Type B pancreatic cell (in vitro differentiated cells): Measurements from ENCODE around the gene CDC42EP2. TPM values are rescaled to one million over a fixed set of nuclear protein-coding genes. Genes with fewer than 3 reads are reported as not detected.

Experiments
- DNase-seq: peaks from one replicate; pipeline ENCODE4 v3.0.0; 2021; ENCODE audit warnings: mixed read lengths; ENCODE audit not compliant: unreplicated experiment; ENCODE audit errors: extremely low spot score
- H3K27ac Mint-ChIP-seq: 2 replicates; pipeline ENCODE4 v1.8.0; 2021; ENCODE audit warnings: mild to moderate bottlenecking, mixed read lengths
- H3K27me3 Mint-ChIP-seq: 2 replicates; pipeline ENCODE4 v1.8.0; 2021; ENCODE audit warnings: mixed read lengths
- H3K36me3 Mint-ChIP-seq: 2 replicates; pipeline ENCODE4 v1.8.0; 2021; ENCODE audit warnings: mixed read lengths
- H3K4me1 Mint-ChIP-seq: one replicate; pipeline ENCODE4 v1.8.0; 2021; ENCODE audit warnings: mixed read lengths; ENCODE audit not compliant: unreplicated experiment
- H3K4me3 Mint-ChIP-seq: 2 replicates; pipeline ENCODE4 v1.8.0; 2021; ENCODE audit warnings: mild to moderate bottlenecking, mixed read lengths
- H3K9me3 Mint-ChIP-seq: 2 replicates; pipeline ENCODE4 v1.8.0; 2021; ENCODE audit warnings: mixed read lengths
- total RNA-seq: library from RNA; stranded (reverse); gene quantifications from 2 replicates; pipeline ENCODE4 v1.2.1, GENCODE V29; 2021; ENCODE audit warnings: low replicate concordance
- TF ChIP-seq, protein P1 (sequence below): fragments of 200-600 bp; sonication (generic); conservative IDR thresholded peaks from 2 replicates; pipeline ENCODE4 v1.5.0; 2021; ENCODE audit warnings: antibody characterized with exemption, mild to moderate bottlenecking

The CDC42EP2 gene
- total RNA-seq, 1 donor from 2014 or later, result 9.4 TPM

DNA sequence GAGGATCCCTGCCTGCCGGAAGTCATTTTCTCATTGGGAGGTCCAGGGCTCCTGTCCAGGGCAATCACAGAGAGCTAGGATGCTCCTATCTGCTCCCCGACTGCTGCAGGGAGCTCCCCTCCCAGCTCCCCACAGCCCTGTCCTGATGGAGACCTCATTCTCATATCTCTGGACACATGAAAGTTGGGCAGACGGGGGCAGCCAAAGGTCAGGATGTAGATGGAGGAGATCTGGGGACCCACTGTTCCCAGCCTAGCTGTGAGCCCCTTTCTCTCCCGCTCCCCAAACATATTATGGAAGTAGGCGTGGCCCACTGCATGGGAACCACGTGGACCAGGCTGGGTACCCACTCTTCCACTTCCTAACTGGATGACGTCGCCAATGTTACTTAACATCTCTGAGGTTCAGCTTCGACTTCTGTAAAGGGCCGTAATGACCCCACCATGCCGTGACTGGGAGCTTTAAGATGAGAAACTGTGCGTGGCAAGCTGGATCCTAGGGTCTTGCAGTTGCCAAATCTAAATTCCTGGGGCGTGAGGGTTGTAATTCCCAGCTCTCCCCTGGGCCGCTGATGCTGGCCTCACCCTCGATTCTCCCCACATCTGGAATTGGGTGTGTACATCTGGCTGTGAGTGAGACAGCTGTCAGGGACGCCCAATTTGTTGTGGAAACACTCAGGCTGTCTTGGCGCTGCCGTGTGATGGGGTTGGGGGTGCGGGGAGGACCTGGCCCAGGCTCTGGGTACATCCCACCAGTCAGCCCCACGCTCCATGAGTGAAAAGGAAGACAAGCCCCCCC lies 1.8 kb downstream of the CDC42EP2 start:
- H3K9me3 Mint-ChIP-seq, result no peaks in the 10 kb centered on the region
- no peak for DNase-seq
- H3K4me3 Mint-ChIP-seq, result peak overlapping the region; percentile 87
- TF ChIP-seq, protein P1, sequence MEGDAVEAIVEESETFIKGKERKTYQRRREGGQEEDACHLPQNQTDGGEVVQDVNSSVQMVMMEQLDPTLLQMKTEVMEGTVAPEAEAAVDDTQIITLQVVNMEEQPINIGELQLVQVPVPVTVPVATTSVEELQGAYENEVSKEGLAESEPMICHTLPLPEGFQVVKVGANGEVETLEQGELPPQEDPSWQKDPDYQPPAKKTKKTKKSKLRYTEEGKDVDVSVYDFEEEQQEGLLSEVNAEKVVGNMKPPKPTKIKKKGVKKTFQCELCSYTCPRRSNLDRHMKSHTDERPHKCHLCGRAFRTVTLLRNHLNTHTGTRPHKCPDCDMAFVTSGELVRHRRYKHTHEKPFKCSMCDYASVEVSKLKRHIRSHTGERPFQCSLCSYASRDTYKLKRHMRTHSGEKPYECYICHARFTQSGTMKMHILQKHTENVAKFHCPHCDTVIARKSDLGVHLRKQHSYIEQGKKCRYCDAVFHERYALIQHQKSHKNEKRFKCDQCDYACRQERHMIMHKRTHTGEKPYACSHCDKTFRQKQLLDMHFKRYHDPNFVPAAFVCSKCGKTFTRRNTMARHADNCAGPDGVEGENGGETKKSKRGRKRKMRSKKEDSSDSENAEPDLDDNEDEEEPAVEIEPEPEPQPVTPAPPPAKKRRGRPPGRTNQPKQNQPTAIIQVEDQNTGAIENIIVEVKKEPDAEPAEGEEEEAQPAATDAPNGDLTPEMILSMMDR, result no peak
- peaks cover 9% of the 10 kb centered on the region for H3K27me3 Mint-ChIP-seq
- H3K27ac Mint-ChIP-seq, result peak overlapping the region; percentile 68
- H3K36me3 Mint-ChIP-seq, result no peaks in the 10 kb centered on the region
- peaks cover 22% of the 10 kb centered on the region for H3K4me1 Mint-ChIP-seq

DNA sequence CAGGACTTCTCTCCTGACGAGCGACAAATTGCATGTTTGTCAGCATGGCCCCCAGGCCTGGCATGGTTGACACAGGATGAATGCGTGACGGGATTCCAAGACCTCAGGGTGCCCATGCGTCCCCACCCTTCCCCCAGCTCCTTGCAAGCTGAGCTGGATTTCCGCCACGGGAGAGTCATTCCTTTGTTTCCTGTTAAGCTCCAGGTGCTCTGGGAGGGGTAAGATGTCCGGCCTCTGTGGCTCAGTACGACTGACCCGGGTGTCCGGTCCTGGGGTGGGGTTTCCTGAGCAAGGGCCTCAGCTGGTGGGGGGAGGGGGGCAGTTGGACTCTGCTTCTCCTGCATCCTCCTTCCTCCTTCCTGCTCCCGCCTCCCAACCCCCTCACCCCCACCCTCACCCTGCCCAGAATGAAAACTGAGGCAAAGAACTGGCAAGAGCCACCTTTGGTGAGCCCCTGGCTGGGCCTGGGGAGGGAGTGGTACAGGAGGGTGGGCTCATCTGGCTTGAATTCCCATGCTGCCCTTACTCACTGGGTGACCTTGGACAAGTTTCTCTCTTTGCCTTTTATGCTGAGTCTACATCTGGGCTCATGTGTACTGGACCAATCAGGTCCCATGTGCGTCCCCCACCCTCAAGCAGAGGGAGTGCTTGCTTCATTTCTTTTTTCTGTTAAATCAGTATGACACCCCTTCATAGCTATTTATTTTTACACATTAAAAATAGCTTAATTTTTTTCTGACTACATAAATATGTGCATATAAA lies 2.5 kb downstream of the CDC42EP2 start:
- peak overlapping the region; percentile 87 for H3K4me3 Mint-ChIP-seq

DNA sequence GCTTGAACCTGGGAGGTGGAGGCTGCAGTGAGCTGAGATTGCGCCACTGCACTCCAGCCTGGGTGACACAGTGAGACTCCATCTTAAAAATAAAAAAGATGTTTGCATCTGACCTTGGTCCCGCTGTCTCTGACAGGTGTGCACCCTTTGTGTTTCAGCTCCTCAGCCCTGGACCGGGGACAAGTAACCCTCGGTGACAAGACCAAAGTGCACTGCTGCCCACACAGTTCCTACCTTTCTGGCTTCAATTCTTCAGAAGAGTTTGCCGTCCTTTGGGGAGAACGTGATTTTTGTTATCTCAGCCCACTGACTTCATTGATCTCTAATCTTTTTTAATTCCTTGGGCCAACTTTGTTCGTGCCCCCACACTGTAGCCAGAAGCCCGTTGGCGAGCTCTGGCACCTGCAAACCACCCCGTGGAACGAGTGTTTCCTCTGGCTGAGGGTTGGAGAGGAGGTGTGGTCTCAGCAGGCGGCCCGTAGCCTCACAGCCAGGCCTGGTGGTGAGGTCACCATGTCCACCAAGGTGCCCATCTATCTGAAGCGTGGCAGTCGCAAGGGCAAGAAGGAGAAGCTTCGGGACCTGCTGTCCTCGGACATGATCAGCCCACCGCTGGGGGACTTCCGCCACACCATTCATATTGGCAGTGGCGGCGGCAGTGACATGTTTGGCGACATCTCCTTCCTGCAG lies 5.9 kb downstream of the CDC42EP2 start:
- TF ChIP-seq, protein P1, result no peak
- Mint-ChIP-seq H3K9me3 (no peaks in the 10 kb centered on the region), H3K27me3 (no peaks in the 10 kb centered on the region), H3K36me3 (no peaks in the 10 kb centered on the region), H3K27ac (no peak overlapping the region), H3K4me3 (no peak overlapping the region), H3K4me1 (peaks cover 13% of the 10 kb centered on the region)
- no peak for DNase-seq

More for the DNA sequence above, 2.5 kb downstream of the CDC42EP2 start:
- Mint-ChIP-seq H3K9me3 (no peaks in the 10 kb centered on the region), H3K27ac (peak overlapping the region; percentile 68), H3K27me3 (peaks cover 9% of the 10 kb centered on the region), H3K36me3 (no peaks in the 10 kb centered on the region), H3K4me1 (peaks cover 20% of the 10 kb centered on the region)
- no peak for DNase-seq
- TF ChIP-seq, protein P1, result no peak

DNA sequence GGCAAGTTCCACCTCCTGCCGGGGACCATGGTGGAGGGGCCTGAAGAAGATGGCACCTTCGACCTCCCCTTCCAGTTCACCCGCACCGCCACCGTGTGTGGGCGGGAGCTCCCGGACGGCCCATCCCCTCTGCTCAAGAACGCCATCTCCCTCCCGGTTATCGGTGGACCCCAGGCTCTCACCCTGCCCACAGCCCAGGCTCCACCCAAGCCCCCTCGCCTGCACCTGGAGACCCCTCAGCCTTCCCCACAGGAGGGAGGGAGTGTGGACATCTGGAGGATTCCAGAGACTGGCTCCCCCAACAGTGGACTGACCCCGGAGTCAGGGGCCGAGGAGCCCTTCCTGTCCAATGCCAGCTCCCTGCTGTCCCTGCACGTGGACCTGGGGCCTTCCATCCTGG lies 6.4 kb downstream of the CDC42EP2 start:
- DNase-seq, result no peak
- H3K36me3 Mint-ChIP-seq, result no peaks in the 10 kb centered on the region
- TF ChIP-seq, protein P1, result no peak
- H3K4me3 Mint-ChIP-seq, result no peak overlapping the region
- peaks cover 8% of the 10 kb centered on the region for H3K4me1 Mint-ChIP-seq
- no peaks in the 10 kb centered on the region for H3K9me3 Mint-ChIP-seq
- no peak overlapping the region for H3K27ac Mint-ChIP-seq
- H3K27me3 Mint-ChIP-seq, result no peaks in the 10 kb centered on the region

DNA sequence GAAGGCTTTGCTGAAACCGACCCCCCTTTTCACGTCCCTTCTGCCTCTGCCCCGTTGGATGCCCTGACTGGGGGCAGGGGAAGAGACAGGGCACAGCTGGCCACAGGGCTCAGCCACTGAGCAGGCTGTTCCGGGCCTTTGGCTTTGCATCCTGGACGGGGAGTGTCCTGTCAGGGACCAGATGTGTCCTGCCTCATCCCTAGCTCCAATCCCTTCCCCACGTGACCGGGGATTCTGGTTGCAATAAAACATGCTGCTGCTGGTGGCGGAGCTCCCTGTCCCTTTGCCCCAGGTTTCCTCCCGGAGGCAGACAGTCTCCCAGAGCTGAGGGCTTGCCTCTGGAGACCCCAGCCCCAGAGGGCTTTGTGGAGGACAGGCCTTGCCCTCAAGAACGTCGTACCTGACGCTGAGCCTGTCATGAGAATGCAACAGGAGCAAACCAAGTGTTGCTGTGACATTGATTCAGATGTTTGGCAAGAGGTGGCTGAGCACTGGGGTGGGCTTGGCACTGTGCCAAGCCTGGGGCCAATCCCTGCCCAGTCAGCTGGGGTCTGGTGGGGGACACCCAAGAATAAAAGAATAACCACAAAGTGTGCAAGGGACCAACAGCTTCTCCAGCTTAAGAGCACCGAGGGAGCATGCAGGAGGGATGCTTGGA lies 7.3 kb downstream of the CDC42EP2 start:
- no peaks in the 10 kb centered on the region for H3K4me1 Mint-ChIP-seq
- no peak for DNase-seq
- no peak overlapping the region for H3K27ac Mint-ChIP-seq
- TF ChIP-seq, protein P1, result no peak
- H3K27me3 Mint-ChIP-seq, result no peaks in the 10 kb centered on the region
- no peaks in the 10 kb centered on the region for H3K9me3 Mint-ChIP-seq
- no peak overlapping the region for H3K4me3 Mint-ChIP-seq
- H3K36me3 Mint-ChIP-seq, result no peaks in the 10 kb centered on the region
